ENCODE results near the gene PALB2. TPM values are rescaled to one million over a fixed set of nuclear protein-coding genes. Genes with fewer than 3 reads are reported as not detected.

PALB2 gene
- total RNA-seq, 1 experiment from 2014 or later: 28.0 TPM

DNA sequence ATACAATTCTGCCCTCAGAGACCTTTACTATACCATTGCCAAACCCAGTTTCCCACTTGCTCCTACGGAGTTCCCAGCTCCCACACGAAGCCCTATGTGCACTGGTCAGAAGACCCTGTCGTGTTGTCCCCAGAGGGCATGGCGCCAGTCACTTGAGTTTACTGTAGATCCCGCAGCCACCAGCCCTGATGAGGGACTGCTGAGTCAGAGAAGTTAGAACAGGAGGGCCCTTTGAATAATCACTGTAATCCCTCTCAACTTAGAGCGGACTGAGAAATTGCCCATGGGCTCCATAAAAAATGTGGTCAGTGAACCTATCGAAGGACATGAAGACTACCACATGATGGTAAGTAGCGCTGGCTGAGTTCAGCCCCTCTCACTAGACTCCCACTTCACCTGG is 74.4 kb downstream of the PALB2 start:
- TF ChIP-seq, protein P1, sequence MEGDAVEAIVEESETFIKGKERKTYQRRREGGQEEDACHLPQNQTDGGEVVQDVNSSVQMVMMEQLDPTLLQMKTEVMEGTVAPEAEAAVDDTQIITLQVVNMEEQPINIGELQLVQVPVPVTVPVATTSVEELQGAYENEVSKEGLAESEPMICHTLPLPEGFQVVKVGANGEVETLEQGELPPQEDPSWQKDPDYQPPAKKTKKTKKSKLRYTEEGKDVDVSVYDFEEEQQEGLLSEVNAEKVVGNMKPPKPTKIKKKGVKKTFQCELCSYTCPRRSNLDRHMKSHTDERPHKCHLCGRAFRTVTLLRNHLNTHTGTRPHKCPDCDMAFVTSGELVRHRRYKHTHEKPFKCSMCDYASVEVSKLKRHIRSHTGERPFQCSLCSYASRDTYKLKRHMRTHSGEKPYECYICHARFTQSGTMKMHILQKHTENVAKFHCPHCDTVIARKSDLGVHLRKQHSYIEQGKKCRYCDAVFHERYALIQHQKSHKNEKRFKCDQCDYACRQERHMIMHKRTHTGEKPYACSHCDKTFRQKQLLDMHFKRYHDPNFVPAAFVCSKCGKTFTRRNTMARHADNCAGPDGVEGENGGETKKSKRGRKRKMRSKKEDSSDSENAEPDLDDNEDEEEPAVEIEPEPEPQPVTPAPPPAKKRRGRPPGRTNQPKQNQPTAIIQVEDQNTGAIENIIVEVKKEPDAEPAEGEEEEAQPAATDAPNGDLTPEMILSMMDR (IDR thresholded peaks at IDR 0.05; ENCODE audit: unreplicated experiment): no peak
- H3K36me3 Mint-ChIP-seq (ENCODE audit: insufficient read depth, unreplicated experiment): peaks cover 80% of the 10 kb centered on the region
- H3K27me3 Mint-ChIP-seq (ENCODE audit: unreplicated experiment): no peaks in the 10 kb centered on the region
- H3K27ac Mint-ChIP-seq (ENCODE audit: unreplicated experiment): no peak overlapping the region
- BruUV-seq (replicated peaks): no TSS peak
- CTCF ChIA-PET: no interaction called here
- DNase-seq: no peak
- H3K4me3 Mint-ChIP-seq (ENCODE audit: low read depth, unreplicated experiment): no peak overlapping the region
- H3K9me3 Mint-ChIP-seq (ENCODE audit: low read depth, unreplicated experiment): no peaks in the 10 kb centered on the region
- intact Hi-C loops (cut with micrococcal nuclease; ENCODE audit: unreplicated experiment): no loop called here
- H3K4me1 Mint-ChIP-seq (ENCODE audit: low read depth, unreplicated experiment): no peaks in the 10 kb centered on the region

DNA sequence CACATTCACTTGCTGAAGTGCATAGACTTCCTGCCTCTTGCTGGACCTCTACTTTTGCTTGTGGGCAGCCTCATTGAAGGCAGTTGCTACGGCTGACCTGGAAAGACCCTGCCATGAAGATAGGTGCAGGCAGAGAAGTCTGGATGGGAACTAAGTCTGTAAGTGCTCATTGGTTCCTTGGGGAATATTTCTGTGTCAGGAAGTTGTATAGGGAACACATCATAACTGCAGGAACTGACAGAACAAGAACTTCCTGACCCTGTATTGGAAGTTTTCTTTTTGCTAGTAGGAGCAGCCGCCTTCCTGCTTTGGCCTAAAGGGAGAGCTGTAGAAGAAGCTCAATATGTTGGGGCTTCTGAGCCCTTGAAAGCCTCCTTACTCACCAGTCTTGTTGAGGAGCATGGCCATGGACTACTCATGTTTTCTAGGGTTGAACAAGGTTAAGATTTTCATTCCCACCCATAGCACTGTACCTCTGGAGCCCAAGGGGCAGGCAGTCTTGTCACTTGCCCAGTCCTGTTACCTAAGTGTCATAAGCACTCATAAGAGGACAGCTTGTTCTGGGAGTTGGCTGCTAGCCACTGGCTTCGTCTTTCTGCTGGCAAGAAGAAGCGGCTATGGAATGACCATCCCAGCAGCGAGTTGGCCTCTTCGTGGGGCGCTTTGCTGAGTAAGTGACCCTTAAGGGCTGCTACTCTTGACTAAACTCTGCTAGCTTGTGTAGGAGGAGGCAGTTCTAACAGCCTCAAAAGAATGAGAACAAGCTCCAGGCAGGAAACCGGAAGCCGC is 76.3 kb downstream of the PALB2 start:
- no TSS peak for BruUV-seq (replicated peaks)
- no peaks in the 10 kb centered on the region for H3K4me1 Mint-ChIP-seq (ENCODE audit: low read depth, unreplicated experiment)
- no peak for DNase-seq
- H3K27ac Mint-ChIP-seq (ENCODE audit: unreplicated experiment): no peak overlapping the region
- TF ChIP-seq, protein P1 (IDR thresholded peaks at IDR 0.05; ENCODE audit: unreplicated experiment): no peak
- CTCF ChIA-PET: no interaction called here
- H3K9me3 Mint-ChIP-seq (ENCODE audit: low read depth, unreplicated experiment): no peaks in the 10 kb centered on the region
- intact Hi-C loops (cut with micrococcal nuclease; ENCODE audit: unreplicated experiment): no loop called here
- no peaks in the 10 kb centered on the region for H3K27me3 Mint-ChIP-seq (ENCODE audit: unreplicated experiment)
- H3K36me3 Mint-ChIP-seq (ENCODE audit: insufficient read depth, unreplicated experiment): peaks cover 75% of the 10 kb centered on the region
- H3K4me3 Mint-ChIP-seq (ENCODE audit: low read depth, unreplicated experiment): no peak overlapping the region

DNA sequence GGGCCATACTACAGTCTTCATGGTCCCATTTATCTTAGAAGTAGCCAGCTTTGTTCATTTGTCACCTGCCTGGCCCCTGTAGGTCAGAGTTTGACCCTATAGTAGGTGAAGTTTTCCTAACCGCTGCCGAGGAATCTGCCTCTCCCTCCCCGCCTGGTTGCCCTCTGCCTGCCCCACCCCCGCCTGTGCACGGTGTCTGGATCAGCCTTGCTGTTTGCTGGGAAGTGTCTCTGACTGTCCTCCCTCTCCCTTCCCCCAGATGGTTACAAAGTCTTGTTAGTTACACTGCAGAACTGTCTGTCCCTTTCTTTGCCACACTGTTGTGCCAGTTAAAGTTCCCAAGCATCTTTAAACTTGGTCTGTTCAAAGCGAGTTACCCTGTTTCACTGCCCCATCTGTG is 77.9 kb downstream of the PALB2 start:
- Mint-ChIP-seq H3K27ac (ENCODE audit: unreplicated experiment) (no peak overlapping the region), H3K4me1 (ENCODE audit: low read depth, unreplicated experiment) (peaks cover 8% of the 10 kb centered on the region), H3K27me3 (ENCODE audit: unreplicated experiment) (no peaks in the 10 kb centered on the region), H3K36me3 (ENCODE audit: insufficient read depth, unreplicated experiment) (peaks cover 83% of the 10 kb centered on the region), H3K9me3 (ENCODE audit: low read depth, unreplicated experiment) (no peaks in the 10 kb centered on the region), H3K4me3 (ENCODE audit: low read depth, unreplicated experiment) (no peak overlapping the region)
- no peak for DNase-seq
- intact Hi-C loops (cut with micrococcal nuclease; ENCODE audit: unreplicated experiment): no loop called here
- TF ChIP-seq, protein P1 (IDR thresholded peaks at IDR 0.05; ENCODE audit: unreplicated experiment): no peak
- CTCF ChIA-PET: no interaction called here
- BruUV-seq (replicated peaks): no TSS peak

DNA sequence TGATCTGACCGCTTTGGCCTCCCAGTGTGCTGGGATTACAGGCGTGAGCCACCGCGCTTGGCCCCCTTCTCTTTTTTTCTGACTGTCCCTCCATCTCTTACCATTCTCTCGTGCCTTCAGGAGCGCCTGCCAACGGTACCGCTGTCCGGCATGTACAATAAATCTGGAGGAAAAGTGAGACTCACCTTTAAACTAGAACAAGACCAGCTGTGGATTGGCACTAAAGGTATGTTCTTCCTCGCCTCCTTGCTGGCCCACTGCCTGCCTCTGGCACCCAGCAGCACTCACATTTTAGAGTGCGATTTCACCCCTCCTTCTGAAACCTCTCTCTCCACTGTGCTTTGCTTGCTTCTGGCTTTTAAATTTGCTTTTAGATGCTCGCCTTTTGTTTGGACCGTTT is 78.6 kb downstream of the PALB2 start:
- peaks cover 85% of the 10 kb centered on the region for H3K36me3 Mint-ChIP-seq (ENCODE audit: insufficient read depth, unreplicated experiment)
- intact Hi-C loops (cut with micrococcal nuclease; ENCODE audit: unreplicated experiment): no loop called here
- no peak overlapping the region for H3K4me3 Mint-ChIP-seq (ENCODE audit: low read depth, unreplicated experiment)
- TF ChIP-seq, protein P1 (IDR thresholded peaks at IDR 0.05; ENCODE audit: unreplicated experiment): no peak
- no peaks in the 10 kb centered on the region for H3K27me3 Mint-ChIP-seq (ENCODE audit: unreplicated experiment)
- no TSS peak for BruUV-seq (replicated peaks)
- peaks cover 8% of the 10 kb centered on the region for H3K4me1 Mint-ChIP-seq (ENCODE audit: low read depth, unreplicated experiment)
- CTCF ChIA-PET: no interaction called here
- no peak overlapping the region for H3K27ac Mint-ChIP-seq (ENCODE audit: unreplicated experiment)
- DNase-seq: no peak
- H3K9me3 Mint-ChIP-seq (ENCODE audit: low read depth, unreplicated experiment): no peaks in the 10 kb centered on the region

Data from Calu3 (cell line).